IPS-20b (cell line): ENCODE data around the gene DRD4.

ENCODE experiments used
- H3K27ac ChIP-seq: one replicate; pipeline ENCODE4 v1.5.1; 2013; ENCODE audit warnings: low read length
- H3K27me3 ChIP-seq: 2 replicates; pipeline ENCODE4 v1.6.1; 2013; ENCODE audit warnings: mild to moderate bottlenecking, low read length, inconsistent platforms; ENCODE audit not compliant: insufficient read depth
- H3K36me3 ChIP-seq: 2 replicates; pipeline ENCODE4 v1.6.1; 2013; ENCODE audit warnings: low read depth, mild to moderate bottlenecking, inconsistent platforms, low read length, moderate library complexity; ENCODE audit not compliant: insufficient read depth
- H3K4me1 ChIP-seq: 2 replicates; pipeline ENCODE4 v1.6.1; 2013; ENCODE audit warnings: mild to moderate bottlenecking, control low read depth, inconsistent platforms, low read length, moderate library complexity; ENCODE audit not compliant: insufficient read depth
- H3K4me3 ChIP-seq: 2 replicates; pipeline ENCODE4 v1.5.1; 2013; ENCODE audit warnings: mild to moderate bottlenecking, low read length, inconsistent platforms
- H3K9ac ChIP-seq: 2 replicates; pipeline ENCODE4 v1.6.1; 2013; ENCODE audit warnings: low read depth, mild to moderate bottlenecking, inconsistent platforms, low read length, moderate library complexity
- H3K9me3 ChIP-seq: 2 replicates; pipeline ENCODE4 v1.6.1; 2013; ENCODE audit warnings: mild to moderate bottlenecking, low read depth, low read length, inconsistent platforms; ENCODE audit not compliant: insufficient read depth

Gene DRD4

DNA sequence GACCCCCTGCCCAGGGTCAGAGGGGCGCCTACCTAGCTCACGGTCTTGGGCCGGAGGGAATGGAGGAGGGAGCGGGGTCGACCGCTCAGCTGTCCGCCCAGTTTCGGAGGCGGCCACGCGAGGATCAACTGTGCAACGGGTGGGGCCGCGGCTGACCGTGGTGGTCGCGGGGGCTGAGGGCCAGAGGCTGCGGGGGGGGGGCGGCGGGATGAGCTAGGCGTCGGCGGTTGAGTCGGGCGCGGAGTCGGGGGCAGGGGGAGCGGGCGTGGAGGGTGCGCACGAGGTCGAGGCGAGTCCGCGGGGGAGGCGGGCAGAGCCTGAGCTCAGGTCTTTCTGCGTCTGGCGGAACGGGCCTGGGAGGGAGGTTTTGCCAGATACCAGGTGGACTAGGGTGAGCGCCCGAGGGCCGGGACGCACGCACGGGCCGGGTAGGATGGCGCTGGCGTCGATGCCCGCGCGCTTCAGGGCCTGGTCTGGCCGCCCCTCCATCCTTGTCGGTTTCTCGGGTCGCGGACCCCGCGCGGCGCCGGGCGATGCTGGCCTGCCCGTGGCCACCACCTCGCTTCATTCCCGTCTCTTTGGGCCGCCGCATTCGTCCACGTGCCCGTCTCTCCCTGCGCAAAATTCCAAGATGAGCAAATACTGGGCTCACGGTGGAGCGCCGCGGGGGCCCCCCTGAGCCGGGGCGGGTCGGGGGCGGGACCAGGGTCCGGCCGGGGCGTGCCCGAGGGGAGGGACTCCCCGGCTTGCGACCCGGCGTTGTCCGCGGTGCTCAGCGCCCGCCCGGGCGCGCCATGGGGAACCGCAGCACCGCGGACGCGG lies at the start of gene DRD4:
Gene DRD4 (plus strand): TSS at position 759 of the 822 bp plus-strand sequence. CDS start 36 bp downstream, at position 795.
- H3K9ac ChIP-seq = peak within 1 kb of the TSS; percentile 25; the same call in 1 of the 2 replicates
- peaks cover 4% of the 10 kb centered on the region; the same call in 1 of the 2 replicates for H3K4me1 ChIP-seq
- H3K9me3 ChIP-seq = no peaks in the 10 kb centered on the region
- H3K36me3 ChIP-seq = no peaks in the 10 kb centered on the region
- H3K4me3 ChIP-seq = peak within 1 kb of the TSS; percentile 62
- no peak within 1 kb of the TSS for H3K27ac ChIP-seq
- peaks cover 70% of the 10 kb centered on the region for H3K27me3 ChIP-seq

- no peak overlapping the region for H3K27ac ChIP-seq
- H3K9me3 ChIP-seq = no peaks in the 10 kb centered on the region
- no peaks in the 10 kb centered on the region for H3K4me1 ChIP-seq
- H3K4me3 ChIP-seq = no peak overlapping the region
- no peak overlapping the region for H3K9ac ChIP-seq
- H3K36me3 ChIP-seq = peaks cover 72% of the 10 kb centered on the region
- H3K27me3 ChIP-seq = no peaks in the 10 kb centered on the region
These were observed 49.5 kb upstream of the DRD4 start for GRCh38 chr11:587546-587945.

GRCh38 chr11:587978-588380 lies 49.1 kb upstream of the DRD4 start:
- Histone ChIP-seq H3K27ac (no peak overlapping the region), H3K4me1 (no peaks in the 10 kb centered on the region), H3K27me3 (no peaks in the 10 kb centered on the region), H3K4me3 (no peak overlapping the region), H3K9me3 (no peaks in the 10 kb centered on the region), H3K36me3 (peaks cover 77% of the 10 kb centered on the region), H3K9ac (no peak overlapping the region)

- Histone ChIP-seq H3K4me3 (no peak overlapping the region), H3K9ac (no peak overlapping the region), H3K4me1 (no peaks in the 10 kb centered on the region), H3K9me3 (no peaks in the 10 kb centered on the region), H3K27me3 (no peaks in the 10 kb centered on the region), H3K36me3 (peaks cover 82% of the 10 kb centered on the region), H3K27ac (no peak overlapping the region)
These were observed 47.3 kb upstream of the DRD4 start for GRCh38 chr11:589798-590197.

GRCh38 chr11:590997-591396 lies 46.1 kb upstream of the DRD4 start:
- H3K4me1 ChIP-seq = no peaks in the 10 kb centered on the region
- no peak overlapping the region for H3K27ac ChIP-seq
- H3K36me3 ChIP-seq = peaks cover 94% of the 10 kb centered on the region
- H3K27me3 ChIP-seq = no peaks in the 10 kb centered on the region
- no peak overlapping the region for H3K9ac ChIP-seq
- no peaks in the 10 kb centered on the region for H3K9me3 ChIP-seq
- no peak overlapping the region for H3K4me3 ChIP-seq

DNA sequence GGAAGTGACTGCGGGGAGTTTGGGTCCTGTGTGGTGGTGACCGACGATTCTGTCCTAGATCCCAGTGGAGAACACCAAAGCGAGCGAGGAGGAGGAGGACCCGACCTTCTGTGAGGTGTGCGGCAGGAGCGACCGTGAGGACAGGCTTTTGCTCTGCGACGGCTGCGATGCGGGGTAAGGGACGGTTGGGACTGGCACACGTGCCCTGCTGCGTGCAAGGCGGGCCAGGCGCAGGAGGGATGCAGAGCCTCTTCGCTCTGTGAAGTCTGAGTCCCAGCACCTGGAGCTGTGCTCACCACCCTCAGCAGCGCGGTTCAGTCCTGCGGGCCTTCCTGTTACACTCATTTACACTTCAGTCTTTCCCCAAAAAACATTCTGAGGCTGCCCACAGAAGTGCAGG lies 44.6 kb upstream of the DRD4 start:
- no peaks in the 10 kb centered on the region for H3K4me1 ChIP-seq
- no peak overlapping the region for H3K4me3 ChIP-seq
- H3K36me3 ChIP-seq = peaks cover 93% of the 10 kb centered on the region
- no peak overlapping the region for H3K27ac ChIP-seq
- H3K9ac ChIP-seq = no peak overlapping the region
- no peaks in the 10 kb centered on the region for H3K9me3 ChIP-seq
- no peaks in the 10 kb centered on the region for H3K27me3 ChIP-seq

GRCh38 chr11:592918-593317 lies 44.2 kb upstream of the DRD4 start:
- Histone ChIP-seq H3K4me1 (no peaks in the 10 kb centered on the region), H3K4me3 (no peak overlapping the region), H3K27ac (no peak overlapping the region), H3K36me3 (peaks cover 92% of the 10 kb centered on the region), H3K9ac (no peak overlapping the region), H3K27me3 (no peaks in the 10 kb centered on the region), H3K9me3 (no peaks in the 10 kb centered on the region)

GRCh38 chr11:593347-593746 lies 43.7 kb upstream of the DRD4 start:
- Histone ChIP-seq H3K9me3 (no peaks in the 10 kb centered on the region), H3K27me3 (no peaks in the 10 kb centered on the region), H3K4me1 (no peaks in the 10 kb centered on the region), H3K9ac (no peak overlapping the region), H3K36me3 (peaks cover 92% of the 10 kb centered on the region), H3K27ac (no peak overlapping the region), H3K4me3 (no peak overlapping the region)

DNA sequence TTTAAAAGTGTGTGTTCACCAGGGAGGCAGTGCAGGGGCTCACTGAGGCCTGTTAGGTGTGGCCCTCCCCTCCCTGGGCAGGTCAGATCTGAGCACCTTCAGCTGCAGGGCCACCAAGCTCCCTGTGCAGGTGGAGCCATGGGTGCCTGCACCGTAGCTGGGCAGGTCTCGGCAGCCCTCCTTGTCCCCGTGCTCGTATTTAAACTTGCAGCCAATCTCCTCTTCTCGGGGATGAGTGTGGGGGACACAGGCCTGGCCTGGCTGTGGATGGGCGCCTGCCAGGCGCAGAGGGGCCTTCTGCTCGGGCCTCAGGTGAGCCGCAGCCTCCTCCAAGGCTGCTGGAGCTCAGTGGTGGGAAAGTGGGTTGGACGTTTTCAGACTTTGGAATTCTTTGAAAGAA lies 41.7 kb upstream of the DRD4 start:
- no peak overlapping the region for H3K9ac ChIP-seq
- H3K9me3 ChIP-seq = no peaks in the 10 kb centered on the region
- no peaks in the 10 kb centered on the region for H3K27me3 ChIP-seq
- H3K36me3 ChIP-seq = peaks cover 93% of the 10 kb centered on the region
- no peak overlapping the region for H3K27ac ChIP-seq
- H3K4me1 ChIP-seq = no peaks in the 10 kb centered on the region
- no peak overlapping the region for H3K4me3 ChIP-seq

GRCh38 chr11:596374-596773 lies 40.7 kb upstream of the DRD4 start:
- Histone ChIP-seq H3K9me3 (no peaks in the 10 kb centered on the region), H3K36me3 (peaks cover 89% of the 10 kb centered on the region), H3K4me1 (no peaks in the 10 kb centered on the region), H3K27me3 (no peaks in the 10 kb centered on the region), H3K4me3 (no peak overlapping the region), H3K27ac (no peak overlapping the region), H3K9ac (no peak overlapping the region)

GRCh38 chr11:597166-597725 lies 39.8 kb upstream of the DRD4 start:
- Histone ChIP-seq H3K9ac (no peak overlapping the region), H3K27me3 (no peaks in the 10 kb centered on the region), H3K27ac (no peak overlapping the region), H3K36me3 (peaks cover 91% of the 10 kb centered on the region), H3K4me3 (no peak overlapping the region), H3K4me1 (no peaks in the 10 kb centered on the region), H3K9me3 (no peaks in the 10 kb centered on the region)

- Histone ChIP-seq H3K36me3 (peaks cover 91% of the 10 kb centered on the region), H3K27ac (no peak overlapping the region), H3K4me1 (no peaks in the 10 kb centered on the region)
These were observed 38.9 kb upstream of the DRD4 start for GRCh38 chr11:598005-598680.

More at GRCh38 chr11:598005-598680, 38.9 kb upstream of the DRD4 start:
- Histone ChIP-seq H3K4me3 (no peak overlapping the region), H3K9me3 (no peaks in the 10 kb centered on the region), H3K27me3 (no peaks in the 10 kb centered on the region), H3K9ac (no peak overlapping the region)
